CD4-positive, alpha-beta T cell treated with Interleukin-6 at 100 ng/mL for 8 hours (primary cell): ENCODE data around the gene STRA8.

Experiments used
- DNase-seq: peaks from one replicate; pipeline ENCODE4 v3.0.0-alpha.2; 2020; ENCODE audit warnings: mixed read lengths, low spot score

Gene STRA8

GRCh38 chr7:135238112-135238744 is 4.6 kb downstream of the STRA8 start:
- no peak for DNase-seq

- DNase-seq, result no peak
These were observed 5.6 kb downstream of the STRA8 start for GRCh38 chr7:135239263-135239662.

- DNase-seq, result no peak
These were observed 6.8 kb downstream of the STRA8 start for GRCh38 chr7:135240441-135240840.

DNA sequence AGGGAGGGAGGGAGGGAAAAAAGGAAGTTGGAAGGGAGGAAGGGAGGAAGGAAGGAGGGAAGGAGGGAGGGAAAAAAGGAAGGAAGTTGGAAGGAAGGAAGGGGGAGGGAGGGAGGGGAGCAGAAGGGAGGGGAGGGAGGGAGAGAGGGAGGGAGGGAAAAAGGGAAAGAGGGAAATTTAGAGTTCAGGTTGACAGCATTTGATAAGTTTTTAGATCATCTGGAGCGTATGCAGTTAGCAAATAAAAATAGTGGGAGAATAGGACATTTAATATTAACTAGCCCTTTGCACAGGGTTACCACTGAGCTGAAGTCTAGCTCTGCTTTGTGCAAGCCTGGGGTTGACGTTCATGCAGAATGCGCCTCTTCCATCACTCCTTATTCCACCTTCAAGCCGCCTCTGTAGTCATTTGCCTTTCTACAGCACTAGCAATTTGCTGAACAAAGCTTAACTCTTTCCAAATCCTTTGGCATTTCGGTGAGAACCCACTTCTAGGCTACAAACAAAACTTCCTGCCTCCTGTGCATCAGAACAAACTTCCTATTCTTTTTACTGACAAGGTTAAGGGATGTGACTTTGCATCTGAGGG is 8.6 kb downstream of the STRA8 start:
- no peak for DNase-seq

GRCh38 chr7:135245226-135246190 is 11.9 kb downstream of the STRA8 start:
- DNase-seq, result no peak

- DNase-seq, result no peak
These were observed 12.7 kb downstream of the STRA8 start for GRCh38 chr7:135246191-135246825.

- DNase-seq, result no peak
These were observed 14.3 kb downstream of the STRA8 start for GRCh38 chr7:135247746-135248471.

DNA sequence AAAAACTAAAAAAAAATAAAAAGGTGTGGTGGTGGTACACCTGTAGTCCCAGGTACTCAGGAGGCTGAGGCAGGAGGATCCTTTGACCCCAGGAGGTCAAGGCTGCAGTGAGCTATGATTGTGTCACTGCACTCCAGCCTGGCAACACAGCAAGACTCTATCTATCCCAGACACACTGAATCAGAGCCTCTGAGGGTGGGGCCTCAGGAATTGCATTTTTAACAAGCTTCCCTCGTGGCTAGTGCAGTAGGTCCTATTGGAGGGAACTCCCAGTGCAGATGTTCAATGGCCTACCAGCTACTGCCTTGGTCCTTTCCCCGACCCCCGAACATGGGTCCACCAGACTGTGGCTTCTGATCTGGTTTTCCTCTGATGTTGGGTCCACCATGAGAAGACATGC is 14.9 kb downstream of the STRA8 start:
- no peak for DNase-seq

GRCh38 chr7:135251496-135252391 is 18.1 kb downstream of the STRA8 start:
- no peak for DNase-seq

DNA sequence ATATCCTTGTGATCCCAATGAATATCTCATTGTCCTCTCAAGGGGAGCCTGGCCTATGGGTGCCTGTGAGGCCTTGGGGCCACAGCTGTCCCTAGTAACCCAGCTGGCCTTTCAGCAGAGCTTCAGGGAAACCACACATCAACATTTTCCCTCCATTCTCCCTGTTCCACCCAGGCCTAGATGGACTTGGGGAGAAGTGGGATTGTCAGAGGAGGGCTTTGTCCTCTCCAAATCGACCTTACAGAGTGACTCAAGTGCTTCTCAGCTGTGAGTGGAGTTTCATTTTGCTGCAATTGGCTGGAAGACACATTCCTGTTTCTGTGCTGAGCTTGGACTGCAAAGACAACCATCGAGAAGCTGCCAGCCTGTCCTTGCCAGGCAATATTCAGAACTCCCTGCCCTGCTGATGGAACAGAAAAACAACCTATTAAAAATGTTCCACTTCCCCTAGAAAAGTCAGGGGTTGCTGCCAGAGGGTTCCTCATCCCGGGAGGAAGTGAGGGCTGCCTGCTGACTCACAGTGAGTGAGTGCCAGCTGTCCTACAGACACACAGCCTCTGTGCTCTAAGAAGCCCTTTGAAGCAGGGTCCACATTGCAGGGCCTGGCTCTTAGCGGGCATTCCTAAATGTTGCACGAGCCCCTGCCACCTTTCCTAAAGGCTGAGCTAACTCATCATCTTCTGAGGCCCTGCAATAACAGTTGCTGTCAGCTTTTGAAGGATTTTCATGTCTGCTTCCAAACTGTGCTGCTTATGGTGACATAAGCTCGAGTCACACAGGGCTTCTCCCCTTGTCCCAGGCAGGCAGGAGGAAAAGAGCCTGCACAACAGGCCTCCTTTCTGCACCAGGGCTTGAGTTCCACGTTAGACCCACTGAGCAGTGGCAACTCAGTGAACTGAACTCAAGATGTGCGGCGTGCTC is 20.5 kb downstream of the STRA8 start:
- no peak for DNase-seq

GRCh38 chr7:135257790-135258189 is 24.2 kb downstream of the STRA8 start:
- no peak for DNase-seq

DNA sequence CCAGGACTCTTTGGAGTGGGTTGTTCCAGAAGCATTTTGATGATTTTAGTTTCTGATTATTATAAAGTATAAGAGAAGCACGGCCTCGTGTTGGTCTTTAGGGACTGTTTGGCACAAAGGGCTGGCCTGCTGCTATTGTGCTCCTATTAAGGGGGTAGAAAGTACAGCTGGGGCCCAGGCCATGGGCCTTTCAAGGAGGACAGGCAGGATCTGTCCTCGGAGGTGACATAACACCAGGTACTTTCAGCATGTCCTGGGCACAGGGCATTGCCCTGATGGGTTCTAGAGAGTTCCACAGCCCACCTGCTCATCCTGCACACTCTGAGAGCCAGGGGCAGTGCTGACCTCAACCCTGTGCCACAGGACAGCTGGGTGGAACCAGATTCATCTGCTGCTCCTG is 24.9 kb downstream of the STRA8 start:
- no peak for DNase-seq

GRCh38 chr7:135259702-135260101 is 26.1 kb downstream of the STRA8 start:
- DNase-seq, result no peak

DNA sequence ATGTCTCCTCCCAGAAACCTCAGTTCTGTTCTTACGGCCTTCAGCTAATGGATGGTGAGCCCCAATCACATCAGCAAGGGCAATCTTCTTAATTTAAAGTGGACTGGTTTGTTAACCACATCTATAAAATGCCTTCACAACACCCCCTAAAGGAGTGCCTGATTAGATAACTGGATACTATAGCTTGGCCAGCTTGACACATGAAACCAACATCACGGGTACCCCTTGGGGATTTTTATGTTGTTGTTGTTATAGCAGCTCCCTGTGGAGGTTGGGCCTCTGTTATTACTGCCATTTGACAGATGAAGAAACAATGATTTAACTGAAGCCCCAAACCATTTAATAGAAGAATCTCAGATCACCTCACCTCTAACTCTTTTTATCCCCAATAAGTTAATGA is 26.8 kb downstream of the STRA8 start:
- no peak for DNase-seq

DNA sequence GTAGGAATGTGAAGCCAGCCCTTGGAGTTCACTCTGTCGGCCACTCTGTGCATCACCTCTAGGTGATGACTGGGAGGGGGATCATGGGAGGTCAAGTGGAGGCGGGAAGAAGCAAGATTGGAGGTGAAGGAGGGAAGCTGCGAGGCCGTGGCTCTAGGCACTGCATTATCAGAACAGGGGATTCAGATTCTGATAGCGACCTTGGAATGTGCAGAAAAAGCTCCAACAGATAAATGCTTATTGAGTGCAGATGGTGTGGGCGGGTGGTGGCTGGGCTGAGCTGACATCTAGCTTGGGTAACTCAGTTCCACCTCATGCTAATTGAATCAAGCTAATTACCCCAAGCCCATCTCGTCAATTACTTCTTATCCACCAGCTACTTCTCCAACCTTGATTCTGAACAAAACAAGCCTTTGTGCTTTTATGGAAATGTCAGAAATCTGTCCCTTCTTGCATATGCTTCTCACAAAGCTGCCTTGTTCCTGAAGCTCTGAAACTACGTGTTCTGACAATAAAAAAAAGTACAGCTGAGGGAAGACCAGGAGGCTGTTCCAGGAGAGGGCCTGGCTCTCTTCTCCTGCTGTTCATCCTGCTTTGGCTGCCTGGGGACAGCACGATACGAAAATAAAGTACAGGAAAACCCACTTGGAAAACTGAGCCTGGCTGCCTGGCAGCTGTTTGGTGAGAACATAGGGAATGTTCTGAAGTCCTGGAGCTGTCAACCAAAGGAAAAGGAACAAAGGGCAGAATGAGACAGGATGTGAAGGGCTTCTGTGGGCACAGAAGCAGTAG is 27.5 kb downstream of the STRA8 start:
- DNase-seq, result no peak

DNA sequence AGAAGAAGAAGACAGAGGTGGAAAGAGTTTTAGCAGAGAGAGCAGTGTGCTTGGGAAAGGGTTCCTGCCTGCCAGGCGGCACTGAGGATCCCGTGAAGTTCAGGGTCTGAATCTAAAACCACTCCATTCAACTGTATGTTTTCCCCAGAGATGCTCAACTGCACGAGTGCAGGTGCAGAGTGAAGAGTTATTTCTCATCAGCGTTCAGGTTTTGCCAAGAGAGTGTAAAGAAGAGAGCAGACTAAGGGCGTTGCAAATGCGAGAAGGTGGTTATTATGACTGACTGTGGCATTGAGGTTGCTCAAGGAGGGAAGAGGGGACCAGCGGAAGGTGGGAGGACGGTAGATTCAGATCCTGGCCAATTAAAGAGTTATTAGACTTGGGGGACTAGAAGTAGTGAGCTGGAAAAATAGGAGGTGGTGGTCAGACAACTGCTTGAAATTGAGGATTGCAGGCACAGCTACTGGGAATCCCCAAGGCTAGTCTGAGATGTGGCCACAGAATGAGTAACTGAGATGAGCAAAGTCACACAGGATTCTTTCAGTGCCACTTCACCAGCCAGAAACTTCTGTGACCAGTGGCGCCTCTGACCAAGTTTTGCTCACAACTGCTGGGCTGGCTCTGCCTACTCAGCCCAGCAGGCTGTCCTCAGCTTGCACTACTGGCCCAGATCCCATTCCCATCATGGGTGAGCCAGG is 29.1 kb downstream of the STRA8 start:
- no peak for DNase-seq

DNA sequence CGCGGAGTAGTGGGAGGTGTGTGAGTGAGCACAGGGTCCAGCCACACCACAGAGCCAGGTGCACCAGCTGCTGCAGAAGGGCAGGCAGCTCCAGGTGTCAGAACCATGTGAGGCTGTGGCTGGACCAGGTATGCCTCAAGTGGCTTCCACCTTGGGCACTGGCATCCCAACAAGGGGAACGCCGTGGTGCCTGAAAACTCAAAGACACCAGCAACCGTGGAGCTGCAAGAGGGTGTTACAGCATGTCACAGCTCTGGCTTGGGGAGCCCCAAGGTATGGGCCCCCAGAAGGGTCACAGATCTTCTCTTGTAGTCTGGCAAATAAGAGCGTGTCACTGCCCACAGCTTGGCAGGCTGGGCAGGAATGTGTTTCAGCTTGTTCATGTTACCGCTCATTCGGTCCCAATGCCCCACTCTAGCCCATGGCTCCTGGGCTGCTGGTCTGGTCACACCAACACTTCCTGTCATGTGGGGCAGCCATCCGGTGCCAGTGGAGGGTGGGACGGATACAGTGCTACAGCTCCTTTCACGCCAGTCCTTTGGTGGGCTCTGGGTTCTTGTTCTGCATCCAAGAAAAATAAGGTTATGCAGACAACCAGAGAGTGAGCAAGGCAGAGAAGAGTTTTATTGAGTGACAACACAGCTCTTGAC is 29.8 kb downstream of the STRA8 start:
- DNase-seq, result no peak

DNA sequence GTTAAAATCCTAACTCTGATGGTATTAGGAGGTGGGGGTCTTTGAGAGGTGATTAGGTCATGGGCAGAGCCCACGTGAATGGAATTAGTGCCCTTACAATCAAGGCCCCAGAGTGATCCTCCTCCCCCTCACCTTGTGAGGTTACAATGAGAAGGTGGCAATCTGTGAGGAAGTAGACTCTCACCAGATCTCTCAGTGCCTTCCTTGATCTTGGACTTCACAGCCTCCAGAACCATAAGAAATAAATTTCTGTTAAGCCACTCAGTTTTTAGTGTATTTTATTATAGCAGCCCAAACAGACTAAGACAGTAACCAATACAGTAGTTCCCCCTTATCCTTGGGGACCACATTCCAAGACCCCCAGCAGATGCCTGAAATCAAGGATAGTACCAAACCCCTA is 32.0 kb downstream of the STRA8 start:
- DNase-seq, result no peak
